ENCODE results near the gene PFKFB2.

GRCh38 chr1:207020709-207021107 lies 32.4 kb upstream of the PFKFB2 start:
- TF ChIP-seq CTCF (IDR thresholded peaks at IDR 0.05 in 8 of 11, conservative IDR thresholded peaks at IDR 0.05 in 3 of 11) (no peak), POLR2A (IDR thresholded peaks at IDR 0.05) (no peak)

Data from spleen (tissue), 7 donors.